Measurements from ENCODE around the gene PCDHA3. TPM values are rescaled to one million over a fixed set of nuclear protein-coding genes. Genes with fewer than 3 reads are reported as not detected.
"Not testable (repeated sequence)": the region's sequence is repeated elsewhere in the genome, so short reads cannot be mapped to it uniquely, and the experiment has no call there.

Gene PCDHA3
- total RNA-seq, 1 donor from 2014 or later: 0.37 TPM

DNA sequence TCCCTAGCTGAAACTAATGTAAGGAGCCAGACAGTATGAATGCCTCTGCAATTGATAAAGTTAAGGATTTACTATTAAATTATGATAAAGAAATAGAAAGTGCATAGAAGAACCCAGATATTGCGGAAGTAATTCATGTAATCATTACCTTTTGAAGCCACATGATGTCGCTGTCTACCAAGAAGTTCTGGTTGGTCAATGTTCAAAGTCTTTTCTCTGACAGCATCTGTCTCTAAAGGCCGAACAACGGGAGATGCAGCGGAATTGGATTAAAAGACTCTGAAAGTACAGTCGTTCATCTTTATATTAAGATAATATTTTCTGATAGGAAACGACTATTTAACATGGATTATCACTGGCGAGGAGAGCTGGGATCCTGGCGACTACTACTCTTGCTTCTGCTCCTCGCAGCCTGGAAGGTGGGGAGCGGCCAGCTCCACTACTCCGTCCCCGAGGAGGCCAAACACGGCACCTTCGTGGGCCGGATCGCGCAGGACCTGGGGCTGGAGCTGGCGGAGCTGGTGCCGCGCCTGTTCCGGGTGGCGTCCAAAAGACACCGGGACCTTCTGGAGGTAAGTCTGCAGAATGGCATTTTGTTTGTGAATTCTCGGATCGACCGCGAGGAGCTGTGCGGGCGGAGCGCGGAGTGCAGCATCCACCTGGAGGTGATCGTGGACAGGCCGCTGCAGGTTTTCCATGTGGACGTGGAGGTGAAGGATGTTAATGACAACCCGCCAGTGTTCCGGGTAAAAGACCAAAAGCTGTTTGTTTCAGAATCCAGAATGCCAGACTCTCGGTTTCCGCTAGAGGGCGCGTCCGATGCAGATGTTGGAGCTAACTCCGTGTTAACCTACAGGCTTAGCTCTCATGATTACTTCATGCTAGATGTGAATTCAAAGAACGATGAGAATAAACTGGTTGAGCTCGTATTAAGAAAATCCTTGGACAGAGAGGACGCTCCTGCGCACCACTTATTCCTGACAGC is 40.4 kb downstream of the PCDHA3 start, which contains the start of gene PCDHA8:
PCDHA8 (plus strand) TSS at position 210 of the 985 bp plus-strand sequence; CDS start at position 345, 135 bp downstream.
- no peaks in the 10 kb centered on the region for H3K4me1 Mint-ChIP-seq
- H3K9me3 Mint-ChIP-seq: peaks cover 8% of the 10 kb centered on the region
- TF ChIP-seq, protein P1, sequence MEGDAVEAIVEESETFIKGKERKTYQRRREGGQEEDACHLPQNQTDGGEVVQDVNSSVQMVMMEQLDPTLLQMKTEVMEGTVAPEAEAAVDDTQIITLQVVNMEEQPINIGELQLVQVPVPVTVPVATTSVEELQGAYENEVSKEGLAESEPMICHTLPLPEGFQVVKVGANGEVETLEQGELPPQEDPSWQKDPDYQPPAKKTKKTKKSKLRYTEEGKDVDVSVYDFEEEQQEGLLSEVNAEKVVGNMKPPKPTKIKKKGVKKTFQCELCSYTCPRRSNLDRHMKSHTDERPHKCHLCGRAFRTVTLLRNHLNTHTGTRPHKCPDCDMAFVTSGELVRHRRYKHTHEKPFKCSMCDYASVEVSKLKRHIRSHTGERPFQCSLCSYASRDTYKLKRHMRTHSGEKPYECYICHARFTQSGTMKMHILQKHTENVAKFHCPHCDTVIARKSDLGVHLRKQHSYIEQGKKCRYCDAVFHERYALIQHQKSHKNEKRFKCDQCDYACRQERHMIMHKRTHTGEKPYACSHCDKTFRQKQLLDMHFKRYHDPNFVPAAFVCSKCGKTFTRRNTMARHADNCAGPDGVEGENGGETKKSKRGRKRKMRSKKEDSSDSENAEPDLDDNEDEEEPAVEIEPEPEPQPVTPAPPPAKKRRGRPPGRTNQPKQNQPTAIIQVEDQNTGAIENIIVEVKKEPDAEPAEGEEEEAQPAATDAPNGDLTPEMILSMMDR (conservative IDR thresholded peaks at IDR 0.05): no peak
- no peak within 1 kb of the TSS for H3K27ac Mint-ChIP-seq (ENCODE audit: unreplicated experiment)
- no peak for DNase-seq (ENCODE audit: low read depth, low spot score)
- peaks cover 47% of the 10 kb centered on the region for H3K36me3 Mint-ChIP-seq (ENCODE audit: low read depth)
- H3K27me3 Mint-ChIP-seq (ENCODE audit: low read depth): no peaks in the 10 kb centered on the region
- no peak within 1 kb of the TSS for H3K4me3 Mint-ChIP-seq

DNA sequence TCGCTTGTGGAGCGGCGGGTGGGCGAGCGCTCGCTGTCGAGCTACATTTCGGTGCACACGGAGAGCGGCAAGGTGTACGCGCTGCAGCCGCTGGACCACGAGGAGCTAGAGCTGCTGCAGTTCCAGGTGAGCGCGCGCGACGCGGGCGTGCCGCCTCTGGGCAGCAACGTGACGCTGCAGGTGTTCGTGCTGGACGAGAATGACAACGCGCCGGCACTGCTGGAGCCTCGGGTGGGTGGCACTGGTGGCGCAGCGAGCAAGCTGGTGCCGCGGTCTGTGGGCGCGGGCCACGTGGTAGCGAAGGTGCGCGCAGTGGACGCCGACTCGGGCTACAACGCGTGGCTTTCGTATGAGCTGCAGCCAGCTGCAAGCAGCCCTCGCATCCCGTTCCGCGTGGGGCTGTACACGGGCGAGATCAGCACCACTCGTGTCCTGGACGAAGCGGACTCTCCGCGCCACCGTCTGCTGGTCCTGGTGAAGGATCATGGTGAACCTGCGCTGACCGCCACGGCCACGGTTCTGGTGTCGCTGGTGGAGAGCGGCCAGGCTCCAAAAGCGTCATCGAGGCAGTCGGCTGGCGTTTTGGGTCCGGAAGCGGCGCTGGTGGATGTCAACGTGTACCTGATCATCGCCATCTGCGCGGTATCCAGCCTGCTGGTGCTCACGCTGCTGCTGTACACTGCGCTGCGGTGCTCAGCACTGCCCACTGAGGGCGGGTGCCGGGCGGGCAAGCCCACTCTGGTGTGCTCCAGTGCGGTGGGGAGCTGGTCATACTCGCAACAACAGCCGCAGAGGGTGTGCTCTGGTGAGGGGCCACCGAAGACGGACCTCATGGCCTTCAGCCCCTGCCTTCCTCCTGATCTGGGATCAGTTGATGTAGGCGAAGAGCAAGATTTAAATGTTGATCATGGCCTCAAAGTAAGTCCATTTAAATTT is 42.2 kb downstream of the PCDHA3 start:
- Mint-ChIP-seq H3K4me3 (no peak overlapping the region), H3K27ac (ENCODE audit: unreplicated experiment) (no peak overlapping the region), H3K36me3 (ENCODE audit: low read depth) (peaks cover 54% of the 10 kb centered on the region), H3K27me3 (ENCODE audit: low read depth) (no peaks in the 10 kb centered on the region), H3K4me1 (no peaks in the 10 kb centered on the region), H3K9me3 (peaks cover 20% of the 10 kb centered on the region)
- no peak for DNase-seq (ENCODE audit: low read depth, low spot score)
- TF ChIP-seq, protein P1 (conservative IDR thresholded peaks at IDR 0.05): no peak

DNA sequence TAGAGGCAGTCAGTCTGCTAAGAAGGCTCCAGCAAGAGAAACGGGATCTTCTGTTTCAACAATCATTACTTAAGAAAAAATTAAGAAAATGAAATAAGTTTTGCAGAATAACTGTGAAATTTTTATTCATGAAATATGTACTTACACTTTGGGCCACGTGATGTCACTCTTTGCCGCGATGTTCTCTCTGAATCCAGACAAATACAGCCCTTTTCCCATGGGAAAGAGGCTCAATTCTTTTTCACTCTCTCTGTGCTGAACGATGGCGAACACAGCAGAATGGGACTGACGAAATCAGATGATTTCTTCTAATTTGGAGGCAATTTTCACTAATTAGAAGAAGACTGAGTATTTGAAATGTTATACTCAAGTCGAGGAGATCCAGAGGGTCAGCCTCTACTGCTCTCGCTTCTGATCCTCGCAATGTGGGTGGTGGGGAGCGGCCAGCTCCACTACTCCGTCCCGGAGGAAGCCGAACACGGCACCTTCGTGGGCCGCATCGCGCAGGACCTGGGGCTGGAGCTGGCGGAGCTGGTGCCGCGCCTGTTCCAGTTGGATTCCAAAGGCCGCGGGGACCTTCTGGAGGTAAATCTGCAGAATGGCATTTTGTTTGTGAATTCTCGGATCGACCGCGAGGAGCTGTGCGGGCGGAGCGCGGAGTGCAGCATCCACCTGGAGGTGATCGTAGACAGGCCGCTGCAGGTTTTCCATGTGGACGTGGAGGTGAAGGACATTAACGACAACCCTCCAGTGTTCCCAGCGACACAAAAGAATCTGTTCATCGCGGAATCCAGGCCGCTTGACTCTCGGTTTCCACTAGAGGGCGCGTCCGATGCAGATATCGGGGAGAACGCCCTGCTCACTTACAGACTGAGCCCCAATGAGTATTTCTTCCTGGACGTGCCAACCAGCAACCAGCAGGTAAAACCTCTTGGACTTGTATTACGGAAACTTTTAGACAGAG is 47.6 kb downstream of the PCDHA3 start, which contains the start of gene PCDHA9:
PCDHA9 (plus strand) TSS at position 244 of the 964 bp plus-strand sequence; CDS start at position 358, 114 bp downstream.
- DNase-seq (ENCODE audit: low read depth, low spot score); H3K27ac Mint-ChIP-seq (ENCODE audit: unreplicated experiment); H3K4me1 Mint-ChIP-seq; H3K4me3 Mint-ChIP-seq; H3K27me3 Mint-ChIP-seq (ENCODE audit: low read depth): not testable (repeated sequence)
- peaks cover 44% of the 10 kb centered on the region for H3K36me3 Mint-ChIP-seq (ENCODE audit: low read depth)
- H3K9me3 Mint-ChIP-seq: peaks cover 15% of the 10 kb centered on the region
- TF ChIP-seq, protein P1 (conservative IDR thresholded peaks at IDR 0.05): peak; percentile 28

DNA sequence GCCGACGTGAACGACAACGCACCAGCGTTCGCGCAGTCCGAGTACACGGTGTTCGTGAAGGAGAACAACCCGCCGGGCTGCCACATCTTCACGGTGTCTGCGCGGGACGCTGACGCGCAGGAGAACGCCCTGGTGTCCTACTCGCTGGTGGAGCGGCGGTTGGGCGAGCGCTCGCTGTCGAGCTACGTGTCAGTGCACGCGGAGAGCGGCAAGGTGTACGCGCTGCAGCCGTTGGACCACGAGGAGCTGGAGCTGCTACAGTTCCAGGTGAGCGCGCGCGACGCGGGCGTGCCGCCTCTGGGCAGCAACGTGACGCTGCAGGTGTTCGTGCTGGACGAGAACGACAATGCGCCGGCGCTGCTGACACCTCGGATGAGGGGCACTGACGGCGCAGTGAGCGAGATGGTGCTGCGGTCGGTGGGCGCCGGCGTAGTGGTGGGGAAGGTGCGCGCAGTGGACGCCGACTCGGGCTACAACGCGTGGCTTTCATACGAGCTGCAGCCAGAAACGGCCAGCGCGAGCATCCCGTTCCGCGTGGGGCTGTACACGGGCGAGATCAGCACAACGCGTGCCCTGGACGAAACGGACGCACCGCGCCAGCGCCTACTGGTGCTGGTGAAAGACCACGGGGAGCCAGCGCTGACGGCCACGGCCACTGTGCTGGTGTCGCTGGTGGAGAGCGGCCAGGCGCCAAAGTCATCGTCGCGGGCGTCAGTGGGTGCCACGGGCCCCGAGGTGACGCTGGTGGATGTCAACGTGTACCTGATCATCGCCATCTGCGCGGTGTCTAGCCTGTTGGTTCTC is 49.2 kb downstream of the PCDHA3 start:
- Mint-ChIP-seq H3K9me3 (peaks cover 15% of the 10 kb centered on the region), H3K36me3 (ENCODE audit: low read depth) (peaks cover 45% of the 10 kb centered on the region)
- not testable (repeated sequence) for H3K27me3 Mint-ChIP-seq (ENCODE audit: low read depth); H3K4me1 Mint-ChIP-seq; DNase-seq (ENCODE audit: low read depth, low spot score); H3K27ac Mint-ChIP-seq (ENCODE audit: unreplicated experiment); H3K4me3 Mint-ChIP-seq

Other genes with a start within 250 kb of the PCDHA3 start
- gene SRA1, start 243.6 kb upstream of the PCDHA3 start, total RNA-seq: 34.7 and 36.3 TPM in 2 replicates
- 36.2 TPM in 2 replicates for gene APBB3, start 236.5 kb upstream of the PCDHA3 start, total RNA-seq
- 99.4 and 106 TPM in 2 replicates for gene SLC35A4, start 236.2 kb upstream of the PCDHA3 start, total RNA-seq
- 0.28 and 0.55 TPM in 2 replicates for gene CD14, start 167.9 kb upstream of the PCDHA3 start, total RNA-seq
- 25.2 and 27.4 TPM in 2 replicates for gene TMCO6, start 161.6 kb upstream of the PCDHA3 start, total RNA-seq
- 62.7 and 69.7 TPM in 2 replicates for gene NDUFA2, start 153.4 kb upstream of the PCDHA3 start, total RNA-seq
- gene IK, start 153.2 kb upstream of the PCDHA3 start, total RNA-seq: 80.0 and 87.3 TPM in 2 replicates
- gene WDR55, start 136.2 kb upstream of the PCDHA3 start, total RNA-seq: 23.6 and 24.0 TPM in 2 replicates
- gene DND1, start 127.5 kb upstream of the PCDHA3 start, total RNA-seq: 4.2 and 4.6 TPM in 2 replicates
- gene HARS1, start 109.7 kb upstream of the PCDHA3 start, total RNA-seq: 92.7 and 98.7 TPM in 2 replicates
- gene HARS2, start 109.6 kb upstream of the PCDHA3 start, total RNA-seq: 31.8 and 33.2 TPM in 2 replicates
- 53.0 and 55.0 TPM in 2 replicates for gene ZMAT2, start 100.6 kb upstream of the PCDHA3 start, total RNA-seq
- 0.07 TPM in 1 of 2 replicates, not detected in the other for gene PCDHA1, start 14.9 kb upstream of the PCDHA3 start, total RNA-seq
- 1.2 TPM in 2 replicates for gene PCDHA2, start 6.2 kb upstream of the PCDHA3 start, total RNA-seq
- gene PCDHA4, start 6.0 kb downstream of the PCDHA3 start, total RNA-seq: 9.0 and 9.9 TPM in 2 replicates
- 1.3 and 1.4 TPM in 2 replicates for gene PCDHA5, start 20.6 kb downstream of the PCDHA3 start, total RNA-seq
- gene PCDHA6, start 26.9 kb downstream of the PCDHA3 start, total RNA-seq: 11.4 and 12.1 TPM in 2 replicates
- 1.9 and 2.3 TPM in 2 replicates for gene PCDHA7, start 33.2 kb downstream of the PCDHA3 start, total RNA-seq
- gene PCDHA8, start 40.1 kb downstream of the PCDHA3 start, total RNA-seq: 1.9 and 2.3 TPM in 2 replicates
- 1.4 TPM in 2 replicates for gene PCDHA9, start 47.3 kb downstream of the PCDHA3 start, total RNA-seq
- 7.3 and 7.4 TPM in 2 replicates for gene PCDHA10, start 54.8 kb downstream of the PCDHA3 start, total RNA-seq
- gene PCDHA11, start 67.9 kb downstream of the PCDHA3 start, total RNA-seq: 6.5 and 6.8 TPM in 2 replicates
- gene PCDHA12, start 74.3 kb downstream of the PCDHA3 start, total RNA-seq: 5.5 and 6.6 TPM in 2 replicates
- 1.2 and 1.3 TPM in 2 replicates for gene PCDHA13, start 81.1 kb downstream of the PCDHA3 start, total RNA-seq
- gene PCDHAC1, start 125.2 kb downstream of the PCDHA3 start, total RNA-seq: 4.1 and 4.4 TPM in 2 replicates
- gene PCDHAC2, start 165.4 kb downstream of the PCDHA3 start, total RNA-seq: 1.8 and 1.9 TPM in 2 replicates

Measured in neural crest cell (in vitro differentiated cells).